NB4 (cell line): ENCODE data around the gene AMN1.

Experiments
- DNase-seq: peaks from one replicate; pipeline ENCODE4 v3.0.0; 2010; ENCODE audit warnings: low read depth
- H3K4me3 ChIP-seq: one replicate; pipeline ENCODE4 v1.5.1; 2011; ENCODE audit warnings: mild to moderate bottlenecking, low read depth, low read length, moderate library complexity
- MYC ChIP-seq: IDR thresholded peaks from 2 replicates; pipeline ENCODE4 v1.6.1; 2011; ENCODE audit warnings: low read depth, low read length
- POLR2A ChIP-seq: IDR thresholded peaks from 2 replicates; pipeline ENCODE4 v1.6.1; 2011; ENCODE audit warnings: mild to moderate bottlenecking; ENCODE audit not compliant: insufficient read length; ENCODE audit errors: extremely low read depth
- TF ChIP-seq, protein P1 (sequence below): IDR thresholded peaks from 2 replicates; pipeline ENCODE4 v1.6.1; 2011; ENCODE audit warnings: low read depth, low read length
- TF ChIP-seq, protein P2 (sequence below): IDR thresholded peaks from one replicate; pipeline ENCODE4 v1.5.1; 2012; ENCODE audit warnings: low read depth, low read length

The AMN1 gene

DNA sequence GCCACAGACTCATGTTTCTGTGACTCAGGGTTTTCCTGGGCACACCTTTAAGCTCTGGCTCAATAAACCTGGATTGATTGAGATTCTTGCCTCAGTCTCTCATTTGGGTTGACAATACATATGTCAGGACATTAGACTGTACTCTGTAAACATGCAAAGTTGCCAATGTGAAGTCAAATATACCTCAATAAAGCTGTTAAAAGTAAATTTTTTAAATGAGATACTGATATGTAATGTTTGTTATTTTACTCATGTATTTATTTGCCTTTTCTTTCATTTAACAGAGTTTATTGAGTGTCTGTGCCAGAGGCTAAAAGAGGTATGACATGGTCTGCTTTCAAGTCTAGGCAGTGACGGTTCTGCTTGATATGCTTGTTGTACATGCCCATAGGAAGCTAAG is 73.0 kb downstream of the AMN1 start:
- DNase-seq: no peak
- H3K4me3 ChIP-seq: no peak overlapping the region
- TF ChIP-seq, protein P1, sequence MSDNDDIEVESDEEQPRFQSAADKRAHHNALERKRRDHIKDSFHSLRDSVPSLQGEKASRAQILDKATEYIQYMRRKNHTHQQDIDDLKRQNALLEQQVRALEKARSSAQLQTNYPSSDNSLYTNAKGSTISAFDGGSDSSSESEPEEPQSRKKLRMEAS: no peak
- TF ChIP-seq, protein P2, sequence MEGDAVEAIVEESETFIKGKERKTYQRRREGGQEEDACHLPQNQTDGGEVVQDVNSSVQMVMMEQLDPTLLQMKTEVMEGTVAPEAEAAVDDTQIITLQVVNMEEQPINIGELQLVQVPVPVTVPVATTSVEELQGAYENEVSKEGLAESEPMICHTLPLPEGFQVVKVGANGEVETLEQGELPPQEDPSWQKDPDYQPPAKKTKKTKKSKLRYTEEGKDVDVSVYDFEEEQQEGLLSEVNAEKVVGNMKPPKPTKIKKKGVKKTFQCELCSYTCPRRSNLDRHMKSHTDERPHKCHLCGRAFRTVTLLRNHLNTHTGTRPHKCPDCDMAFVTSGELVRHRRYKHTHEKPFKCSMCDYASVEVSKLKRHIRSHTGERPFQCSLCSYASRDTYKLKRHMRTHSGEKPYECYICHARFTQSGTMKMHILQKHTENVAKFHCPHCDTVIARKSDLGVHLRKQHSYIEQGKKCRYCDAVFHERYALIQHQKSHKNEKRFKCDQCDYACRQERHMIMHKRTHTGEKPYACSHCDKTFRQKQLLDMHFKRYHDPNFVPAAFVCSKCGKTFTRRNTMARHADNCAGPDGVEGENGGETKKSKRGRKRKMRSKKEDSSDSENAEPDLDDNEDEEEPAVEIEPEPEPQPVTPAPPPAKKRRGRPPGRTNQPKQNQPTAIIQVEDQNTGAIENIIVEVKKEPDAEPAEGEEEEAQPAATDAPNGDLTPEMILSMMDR: no peak
- no peak for TF ChIP-seq POLR2A
- TF ChIP-seq MYC: no peak

DNA sequence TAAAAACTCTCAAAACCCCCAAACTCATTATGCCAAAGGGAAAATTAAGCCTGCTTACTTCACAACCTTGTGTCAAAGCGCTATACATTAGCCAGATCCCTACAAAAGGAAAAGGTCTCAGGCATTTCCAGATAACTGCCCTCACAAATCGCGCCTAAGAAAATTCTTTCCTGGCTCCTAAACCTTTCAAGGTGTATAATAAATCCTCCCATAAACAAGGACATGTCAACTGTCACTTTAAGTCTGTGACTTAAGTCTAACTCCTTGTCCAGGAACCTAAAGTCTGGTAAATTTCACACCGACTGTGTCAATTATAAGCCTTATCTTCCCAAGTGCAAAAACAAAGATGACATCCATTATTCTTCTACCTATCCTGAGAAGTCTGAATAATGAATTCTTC is 73.6 kb downstream of the AMN1 start:
- DNase-seq: no peak
- H3K4me3 ChIP-seq: no peak overlapping the region
- TF ChIP-seq MYC (no peak), POLR2A (no peak)
- TF ChIP-seq, protein P2: no peak
- TF ChIP-seq, protein P1: no peak

DNA sequence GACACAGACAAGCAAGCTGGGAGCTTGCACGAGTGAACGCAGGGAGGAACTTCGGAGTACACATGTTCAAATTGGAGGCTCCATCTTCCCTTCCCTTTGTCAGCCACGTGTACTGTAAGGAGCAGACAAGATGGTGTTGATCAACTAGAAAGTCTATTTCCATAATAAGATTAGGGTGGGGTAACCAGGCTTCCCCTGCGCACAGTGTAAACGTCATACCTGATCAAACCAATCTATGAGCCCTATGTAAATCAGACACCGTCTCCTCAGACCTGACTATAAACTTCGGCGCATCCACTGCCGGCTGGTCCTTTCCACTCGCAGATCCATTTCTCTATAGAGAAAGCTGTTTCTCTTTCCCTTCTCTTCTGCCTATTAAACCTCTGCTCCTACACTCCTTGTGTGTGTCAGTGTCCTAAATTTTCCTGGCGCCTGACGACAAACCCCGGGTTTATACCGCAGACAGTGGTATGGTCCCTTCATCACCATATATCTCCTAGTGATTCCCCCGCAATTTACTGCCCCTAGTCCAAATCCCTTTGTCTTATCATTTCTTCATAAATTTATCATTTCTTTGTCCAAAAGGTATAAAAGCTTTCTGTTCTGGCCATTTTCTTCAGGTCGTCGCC is 76.8 kb downstream of the AMN1 start:
- no peak overlapping the region for H3K4me3 ChIP-seq
- DNase-seq: no peak
- TF ChIP-seq POLR2A (no peak), MYC (no peak)
- TF ChIP-seq, protein P2: no peak
- TF ChIP-seq, protein P1: no peak

DNA sequence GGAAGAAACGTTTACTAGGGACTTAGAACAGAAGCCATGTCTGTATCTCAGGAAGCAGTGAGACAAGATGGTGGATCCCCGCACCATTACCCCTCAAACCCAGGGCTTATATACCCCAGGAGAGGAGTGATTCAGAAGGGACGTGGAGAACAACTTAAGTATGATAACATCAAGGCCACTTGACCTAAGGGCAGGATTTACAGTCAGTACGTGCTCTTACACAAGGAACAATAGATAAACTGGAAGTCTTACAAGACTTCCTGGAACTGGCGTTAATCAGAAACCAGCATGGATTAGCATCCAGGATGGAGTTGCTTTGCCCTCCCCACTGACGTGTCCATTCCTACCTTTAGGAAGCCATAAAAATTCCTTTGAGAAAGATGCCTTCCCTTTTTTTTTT is 77.9 kb downstream of the AMN1 start:
- DNase-seq: no peak
- H3K4me3 ChIP-seq: no peak overlapping the region
- TF ChIP-seq, protein P1: no peak
- TF ChIP-seq, protein P2: no peak
- no peak for TF ChIP-seq POLR2A
- TF ChIP-seq MYC: no peak

DNA sequence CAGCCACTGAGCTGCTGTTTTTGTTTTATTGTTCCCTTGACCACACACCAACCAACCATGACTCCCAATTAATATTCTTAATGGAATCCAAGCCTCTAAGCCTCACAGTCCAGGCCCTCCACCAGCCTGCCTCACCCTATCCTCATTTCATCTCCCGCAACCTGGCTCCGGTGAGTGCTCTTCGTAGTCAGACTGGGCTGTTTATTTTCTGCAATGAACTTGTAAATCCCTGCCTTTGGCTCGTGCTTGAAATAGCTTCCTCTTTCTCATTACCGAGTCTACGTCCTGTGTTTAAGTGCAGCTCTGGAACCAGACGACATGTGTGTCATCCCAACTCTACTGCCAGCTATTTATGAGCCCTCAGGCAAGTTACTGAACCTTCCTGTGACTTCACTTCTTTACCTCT is 81.7 kb downstream of the AMN1 start:
- DNase-seq: peak; percentile 65
- TF ChIP-seq, protein P2: no peak
- TF ChIP-seq, protein P1: peak; percentile 49; the same call in 1 of the 2 replicates
- TF ChIP-seq POLR2A: no peak
- TF ChIP-seq MYC: 0 out of 2 replicates have a peak, but pooled peaks have one; percentile 36
- no peak overlapping the region for H3K4me3 ChIP-seq
